K562 treated with DMSO at 1 percent for 12 hours (cell line): ENCODE data around the gene PPP1R11. TPM values are rescaled to one million over a fixed set of nuclear protein-coding genes. Genes with fewer than 3 reads are reported as not detected.

ENCODE experiments used
- total RNA-seq: library from RNA; unstranded; fragments of 300-600 nt; gene quantifications from 2 replicates; pipeline ENCODE4 v1.2.3, GENCODE V29; 2022; ENCODE audit not compliant: insufficient read depth

PPP1R11 gene, protein sequence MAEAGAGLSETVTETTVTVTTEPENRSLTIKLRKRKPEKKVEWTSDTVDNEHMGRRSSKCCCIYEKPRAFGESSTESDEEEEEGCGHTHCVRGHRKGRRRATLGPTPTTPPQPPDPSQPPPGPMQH
- 36.4 and 54.0 TPM in 2 replicates for total RNA-seq

DNA sequence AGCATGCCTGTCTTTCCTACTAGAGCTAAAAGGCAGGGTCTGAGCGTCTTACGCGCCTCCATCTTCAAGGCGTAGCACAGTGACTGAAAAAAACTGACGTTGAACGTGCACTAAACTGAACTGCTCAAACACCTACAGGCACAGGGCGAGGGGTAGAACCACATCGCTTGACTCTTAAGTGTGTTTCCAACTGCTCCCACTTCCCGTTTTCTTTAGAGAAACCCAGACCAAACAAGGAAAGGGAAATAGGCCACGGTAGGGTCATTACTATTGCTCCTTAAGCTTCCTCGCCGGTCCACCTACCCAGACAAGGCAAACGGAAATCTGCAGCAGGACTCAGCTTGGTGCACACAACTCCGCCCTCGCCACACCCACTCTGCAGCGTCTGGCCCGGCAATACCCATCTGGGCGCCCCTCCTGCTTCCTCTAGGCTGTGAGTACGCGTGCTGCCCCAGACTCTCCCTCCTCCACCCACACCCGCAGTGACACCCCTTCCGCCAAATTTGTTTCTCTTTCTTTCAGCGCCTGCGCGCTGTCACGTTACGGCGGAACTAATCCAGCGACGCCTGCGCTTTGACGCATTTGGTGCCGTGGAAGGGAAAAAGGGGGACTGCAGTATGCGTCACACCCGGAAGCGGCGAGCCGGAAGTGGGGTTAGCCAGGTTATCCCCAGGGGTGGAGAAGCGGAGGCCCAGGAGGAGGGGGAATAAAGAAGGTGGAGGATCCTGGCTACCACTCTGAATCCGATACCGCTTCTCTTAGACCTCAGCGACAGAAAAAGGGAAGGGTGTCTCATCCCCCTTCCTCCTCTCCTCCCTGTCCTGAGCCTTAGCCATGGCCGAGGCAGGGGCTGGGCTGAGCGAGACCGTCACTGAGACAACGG, at the start of gene PPP1R11:
Gene PPP1R11 (plus strand): TSS at position 622 of the 883 bp plus-strand sequence. CDS start 213 bp downstream, at position 835.

DNA sequence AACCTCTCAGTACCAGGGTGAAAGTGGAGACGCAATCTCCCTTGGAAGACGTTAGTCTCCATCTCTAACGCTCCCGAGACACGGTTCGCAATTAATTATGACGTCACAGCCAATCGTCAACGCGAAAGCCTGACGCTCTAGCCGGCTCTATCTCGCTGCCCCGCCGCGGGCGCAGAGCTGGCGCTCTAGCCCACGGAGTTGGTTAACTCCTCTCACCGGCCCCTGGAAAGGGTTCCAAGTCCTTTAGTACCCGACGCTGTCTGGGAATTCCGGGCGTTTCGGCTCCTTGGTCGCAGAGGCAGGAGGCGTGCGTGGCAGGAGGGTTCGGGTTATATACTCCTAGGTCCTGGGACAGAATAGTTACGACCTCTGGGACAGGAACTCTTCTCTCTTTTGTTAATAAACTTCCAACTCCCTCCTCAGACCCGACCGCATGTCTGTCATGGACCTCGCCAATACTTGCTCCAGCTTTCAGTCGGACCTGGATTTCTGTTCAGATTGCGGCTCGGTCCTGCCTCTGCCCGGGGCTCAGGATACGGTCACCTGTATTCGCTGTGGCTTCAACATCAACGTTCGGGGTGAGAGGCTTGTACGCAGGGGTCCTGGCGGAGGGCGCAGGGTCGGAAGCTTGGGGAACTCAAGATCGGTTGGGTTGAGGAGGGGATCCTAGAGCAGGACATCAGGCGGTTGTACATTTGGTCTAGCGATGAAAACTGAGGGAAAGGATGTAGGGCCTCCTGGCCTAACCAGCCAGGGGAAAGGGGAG, 5.7 kb upstream of the PPP1R11 start, which contains the start of gene POLR1H:
Gene POLR1H (plus strand): TSS at position 174 of the 766 bp plus-strand sequence. CDS start 260 bp downstream, at position 434.

DNA sequence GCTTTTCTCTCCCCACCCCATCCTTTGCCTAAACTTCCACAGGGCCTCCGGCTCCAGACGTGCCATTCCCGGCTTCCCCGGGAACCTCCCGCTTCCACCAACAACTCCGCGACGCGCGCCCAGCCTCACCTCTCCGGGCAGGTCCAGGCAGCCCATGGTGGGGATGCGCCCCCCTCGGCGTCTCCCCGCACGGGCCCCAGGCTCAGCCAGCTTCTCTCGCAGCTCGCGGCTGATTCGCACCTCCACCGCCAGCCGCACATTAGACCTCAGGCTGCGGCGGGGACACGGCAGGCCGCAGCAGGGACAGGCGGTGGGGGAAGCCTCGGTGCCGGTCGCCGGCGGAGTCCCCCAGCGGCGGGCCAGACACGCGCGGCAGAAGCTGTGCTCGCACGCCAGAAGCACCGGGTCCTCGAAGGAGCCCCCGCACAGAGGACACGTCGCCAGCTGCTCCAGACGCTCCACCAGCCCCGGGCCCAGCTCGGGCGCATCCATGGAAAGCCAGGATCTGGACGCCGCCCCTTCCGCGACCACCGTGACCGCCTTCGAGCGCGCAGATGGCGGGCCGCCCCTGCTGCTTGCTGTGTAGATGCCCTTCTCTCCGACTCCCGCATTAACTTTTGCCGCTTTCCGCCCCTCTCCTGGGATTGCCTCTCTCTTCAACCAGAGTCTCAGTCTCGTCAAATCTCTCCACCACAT, 8.2 kb downstream of the PPP1R11 start, which contains the start of gene RNF39:
Gene RNF39 (minus strand): TSS at position 676 of the 696 bp plus-strand sequence. CDS start 184 bp downstream, at position 492.

DNA sequence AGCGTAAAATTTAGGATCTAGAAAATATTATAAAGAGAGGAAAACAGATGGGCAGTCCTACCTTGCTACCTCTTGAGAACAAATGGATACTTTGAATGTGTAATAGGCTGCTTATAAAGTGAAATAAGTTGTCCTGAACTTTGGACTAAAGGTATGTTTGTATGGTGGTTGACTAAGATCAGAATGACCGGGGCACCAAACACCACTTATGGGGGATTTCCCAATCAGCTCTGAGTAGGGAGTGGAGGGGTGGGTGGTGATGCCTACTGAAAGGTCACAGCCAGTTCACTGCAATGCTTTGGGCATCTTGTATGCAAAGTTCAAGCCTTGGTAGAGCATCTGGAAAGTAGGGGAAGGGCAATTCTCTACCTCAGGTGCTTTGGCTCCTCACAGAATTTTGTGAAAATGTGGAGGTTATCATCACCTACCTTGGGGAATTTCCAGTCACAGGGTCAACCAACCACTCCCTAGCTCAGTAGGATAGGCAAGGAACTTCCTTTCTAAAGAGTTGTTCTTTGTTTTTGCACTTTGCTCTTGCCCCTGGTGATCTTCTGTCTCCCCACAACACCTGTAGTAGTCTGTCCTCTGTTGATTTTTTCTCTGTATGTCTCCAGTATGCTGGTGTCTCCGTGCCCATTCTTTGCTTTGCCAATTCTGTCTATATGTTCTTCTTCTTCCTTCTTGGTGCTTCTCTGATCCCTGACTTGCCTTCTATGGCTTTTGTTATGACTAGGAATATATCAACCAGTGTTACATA, 46.2 kb downstream of the PPP1R11 start, which contains the start of gene TRIM31:
Gene TRIM31 (minus strand): TSS at position 88 of the 757 bp plus-strand sequence. CDS start 285 bp downstream, outside the sequence.

Other genes starting within 250 kb of the PPP1R11 start
- gene HLA-G, start 239.4 kb upstream of the PPP1R11 start, total RNA-seq, result not detected in 2 replicates
- not detected in 2 replicates for gene HLA-A, start 124.7 kb upstream of the PPP1R11 start, total RNA-seq
- gene POLR1H, start 5.9 kb upstream of the PPP1R11 start, total RNA-seq, result 69.0 and 123 TPM in 2 replicates
- gene RNF39, start 8.6 kb downstream of the PPP1R11 start, total RNA-seq, result 0.50 and 3.3 TPM in 2 replicates
- not detected in 2 replicates for gene TRIM31, start 45.9 kb downstream of the PPP1R11 start, total RNA-seq
- not detected in 2 replicates for gene TRIM40, start 68.9 kb downstream of the PPP1R11 start, total RNA-seq
- not detected in 2 replicates for gene TRIM10, start 94.0 kb downstream of the PPP1R11 start, total RNA-seq
- gene TRIM15, start 96.3 kb downstream of the PPP1R11 start, total RNA-seq, result not detected in 2 replicates
- gene TRIM26, start 146.2 kb downstream of the PPP1R11 start, total RNA-seq, result 6.0 and 13.3 TPM in 2 replicates